H1 (cell line): ENCODE data around the gene FAM181B. TPM values are rescaled to one million over a fixed set of nuclear protein-coding genes. Genes with fewer than 3 reads are reported as not detected.

ENCODE experiments used
- CTCF ChIA-PET: fragments of 300-600 bp; sonication (Branson Sonifier 250); formaldehyde crosslinking; loops from one replicate; lab custom pipeline; 2021; ENCODE audit not compliant: partially characterized antibody; lab: Charles Lee
- POLR2A ChIA-PET: fragments of 300-600 bp; sonication (Branson Sonifier 250); formaldehyde crosslinking; loops from one replicate; lab custom pipeline; 2021; ENCODE audit warnings: inconsistent platforms; ENCODE audit not compliant: partially characterized antibody; lab: Charles Lee
- DNase-seq, 2 experiments: peaks; one replicate each; pipeline versions ENCODE4 v3.0.0 to v3.0.0-alpha.2; 2010 to 2022; ENCODE audit warnings: low spot score in 2 of 2, low read depth in 1 of 2, mixed read lengths in 1 of 2
- FAIRE-seq: peaks from 2 replicates; lab custom pipeline; 2011; peaks lifted over from hg19 to GRCh38; lab: Jason Lieb, UNC
- H2AFZ ChIP-seq: 2 replicates; pipeline ENCODE4 v1.8.1; 2012; ENCODE audit warnings: low read length, inconsistent platforms
- H2AK5ac ChIP-seq: 2 replicates; pipeline ENCODE4 v1.6.1; 2013; ENCODE audit warnings: low read depth, low read length
- H2BK120ac ChIP-seq: replicated peaks from 2 replicates; pipeline ENCODE3; 2013; ENCODE audit warnings: low read depth, low read length, inconsistent platforms
- H2BK12ac ChIP-seq: 2 replicates; pipeline ENCODE4 v1.6.1; 2013; ENCODE audit warnings: low read depth, low read length
- H2BK15ac ChIP-seq: 2 replicates; pipeline ENCODE4 v1.6.1; 2013; ENCODE audit warnings: low read length
- H2BK20ac ChIP-seq: 2 replicates; pipeline ENCODE4 v1.6.1; 2013; ENCODE audit warnings: low read length
- H2BK5ac ChIP-seq: 2 replicates; pipeline ENCODE4 v1.6.1; 2013; ENCODE audit warnings: low read depth, low read length
- H3K14ac ChIP-seq: 2 replicates; pipeline ENCODE4 v1.6.1; 2013; ENCODE audit warnings: inconsistent platforms; ENCODE audit not compliant: insufficient read length
- H3K18ac ChIP-seq: 2 replicates; pipeline ENCODE4 v1.6.1; 2013; ENCODE audit warnings: low read length; ENCODE audit errors: extremely low read depth
- H3K23ac ChIP-seq: 2 replicates; pipeline ENCODE4 v1.6.1; 2013; ENCODE audit warnings: inconsistent platforms; ENCODE audit not compliant: insufficient read length
- H3K23me2 ChIP-seq: 2 replicates; pipeline ENCODE4 v1.6.1; 2013; ENCODE audit warnings: low read depth, low read length
- H3K27ac ChIP-seq: 2 replicates; pipeline ENCODE4 v1.6.1; 2011; ENCODE audit warnings: low read depth, low read length, inconsistent platforms
- H3K27me3 ChIP-seq, 4 experiments: replicated peaks in 1 of 4; 1 replicate in 1 of 4; 2 replicates in 3 of 4; pipeline versions ENCODE4 v1.6.1 to v1.8.1; 2011 to 2013; ENCODE audit warnings: low read length in 3 of 4, mild to moderate bottlenecking in 3 of 4, inconsistent platforms in 2 of 4, mixed read lengths in 2 of 4, moderate library complexity in 1 of 4; ENCODE audit not compliant: control insufficient read depth in 3 of 4, insufficient read depth in 3 of 4; ENCODE audit errors: extremely low read depth in 1 of 4
- H3K36me3 ChIP-seq, 4 experiments: 2 replicates each; pipeline versions ENCODE4 v1.6.1 to v1.8.1; 2011 to 2013; ENCODE audit warnings: mild to moderate bottlenecking in 4 of 4, low read length in 3 of 4, moderate library complexity in 2 of 4, control low read depth in 1 of 4, inconsistent platforms in 1 of 4; ENCODE audit not compliant: insufficient read depth in 4 of 4, control insufficient read depth in 2 of 4
- H3K4ac ChIP-seq: replicated peaks from 2 replicates; pipeline ENCODE3; 2013; ENCODE audit warnings: low read length, low read depth, mixed read lengths, inconsistent platforms; ENCODE audit not compliant: insufficient read length
- H3K4me1 ChIP-seq, 4 experiments: replicated peaks in 1 of 4; 1 replicate in 1 of 4; 2 replicates in 3 of 4; pipeline versions ENCODE4 v1.6.1 to v1.8.1; 2011 to 2013; ENCODE audit warnings: low read length in 3 of 4, inconsistent platforms in 2 of 4, mixed read lengths in 1 of 4; ENCODE audit not compliant: insufficient read depth in 4 of 4, control insufficient read depth in 3 of 4
- H3K4me2 ChIP-seq, 2 experiments: 2 replicates each; pipeline versions ENCODE4 v1.6.1 to v1.8.1; 2011 to 2013; ENCODE audit warnings: low read depth in 2 of 2, low read length in 2 of 2, control low read depth in 1 of 2, inconsistent platforms in 1 of 2, mild to moderate bottlenecking in 1 of 2; ENCODE audit not compliant: insufficient read depth in 1 of 2
- H3K4me3 ChIP-seq, 4 experiments: fragments of 200-600, 300-600 bp in 1 of 4; sonication (generic), shearing (Covaris generic), sonication (Bioruptor Twin) in 1 of 4; 2 replicates each; pipeline versions ENCODE4 v1.5.1 to v1.8.1; 2011 to 2016; ENCODE audit warnings: low read length in 4 of 4, low read depth in 3 of 4, control low read depth in 2 of 4, inconsistent platforms in 2 of 4, mild to moderate bottlenecking in 2 of 4, mixed read lengths in 1 of 4, moderate library complexity in 1 of 4; ENCODE audit not compliant: insufficient read depth in 2 of 4; ENCODE audit errors: extremely low read depth in 1 of 4
- H3K56ac ChIP-seq: replicated peaks from 2 replicates; pipeline ENCODE3; 2013; ENCODE audit warnings: low read depth, mild to moderate bottlenecking, mixed read lengths, low read length, inconsistent platforms; ENCODE audit not compliant: insufficient read length
- H3K79me1 ChIP-seq: 2 replicates; pipeline ENCODE4 v1.6.1; 2013; ENCODE audit warnings: low read depth, low read length, control low read depth
- H3K79me2 ChIP-seq, 2 experiments: 2 replicates each; pipeline versions ENCODE4 v1.6.1 to v1.8.1; 2012 to 2013; ENCODE audit warnings: low read length in 2 of 2, mild to moderate bottlenecking in 2 of 2, inconsistent platforms in 1 of 2; ENCODE audit not compliant: insufficient read depth in 2 of 2, control insufficient read depth in 1 of 2
- H3K9ac ChIP-seq, 4 experiments: replicated peaks in 1 of 4; 1 replicate in 1 of 4; 2 replicates in 3 of 4; pipeline versions ENCODE4 v1.6.1 to v1.8.1; 2011 to 2013; ENCODE audit warnings: low read depth in 3 of 4, low read length in 3 of 4, control low read depth in 2 of 4, mild to moderate bottlenecking in 2 of 4, moderate library complexity in 2 of 4, inconsistent platforms in 1 of 4; ENCODE audit errors: extremely low read depth in 1 of 4
- H3K9me3 ChIP-seq, 2 experiments: 2 replicates each; pipeline versions ENCODE4 v1.6.1 to v1.8.1; 2012 to 2013; ENCODE audit warnings: mild to moderate bottlenecking in 2 of 2, moderate library complexity in 2 of 2, control low read depth in 1 of 2, inconsistent platforms in 1 of 2, low read depth in 1 of 2, low read length in 1 of 2, mixed read lengths in 1 of 2; ENCODE audit not compliant: insufficient read depth in 2 of 2
- H4K20me1 ChIP-seq, 2 experiments: replicated peaks in 1 of 2; 2 replicates each; pipeline versions ENCODE3 to v1.8.1; 2011 to 2013; ENCODE audit warnings: inconsistent platforms in 2 of 2, low read length in 2 of 2, mild to moderate bottlenecking in 1 of 2; ENCODE audit not compliant: insufficient read depth in 2 of 2, control insufficient read depth in 1 of 2
- H4K5ac ChIP-seq: 2 replicates; pipeline ENCODE4 v1.6.1; 2013; ENCODE audit warnings: low read length, low read depth, mixed read lengths, inconsistent platforms; ENCODE audit not compliant: insufficient read length
- H4K8ac ChIP-seq: 2 replicates; pipeline ENCODE4 v1.8.0; 2013; ENCODE audit warnings: mild to moderate bottlenecking, moderate library complexity, low read length, inconsistent platforms; ENCODE audit not compliant: insufficient read depth; ENCODE audit errors: extremely low read depth
- H4K91ac ChIP-seq: replicated peaks from 2 replicates; pipeline ENCODE3; 2013; ENCODE audit warnings: low read length, mixed read lengths, inconsistent platforms; ENCODE audit not compliant: insufficient read length
- ASH2L ChIP-seq: fragments of 200-600, 300-600 bp; sonication (generic); IDR thresholded peaks from one replicate; pipeline ENCODE4 v1.7.1; 2017; ENCODE audit warnings: low read length
- WGBS, 2 experiments: shearing (Covaris generic) in 1 of 2; methylation state at CpG; one replicate each; pipeline versions ENCODE4 v1.1.6 to v1.1.7; 2013 to 2015; ENCODE audit warnings: low lambda C conversion rate in 2 of 2, mixed read lengths in 2 of 2, inconsistent platforms in 1 of 2, low coverage in 1 of 2, missing lambda C conversion rate in 1 of 2; ENCODE audit not compliant: insufficient replicate concordance in 2 of 2, insufficient coverage in 1 of 2, insufficient read length in 1 of 2; ENCODE audit errors: extremely low coverage in 1 of 2, missing lambda C conversion rate in 1 of 2; 5-methylcytosine and 5-hydroxymethylcytosine counted together
- polyA plus RNA-seq, 7 experiments: library from polyadenylated mRNA; depleted of rRNA in 3 of 7; stranded (reverse) in 5 of 7; unstranded in 2 of 7; fragments of >200 nt in 5 of 7; fragments of 200-250 nt in 2 of 7; gene quantifications; 1 replicate in 5 of 7; 2 replicates in 1 of 7; 4 replicates in 1 of 7; pipeline versions ENCODE4 v1.2.1 to v1.2.3, GENCODE V29; 2011 to 2013; ENCODE audit warnings: missing spikeins in 2 of 7, mixed read lengths in 2 of 7
- total RNA-seq: library from RNA; stranded (reverse); fragmentation: NEBNext Ultra II Directional; extraction: Animal tissue kit (Norgen Biotek cat#: 25700); gene quantifications from 2 replicates; pipeline ENCODE4 v1.2.1, GENCODE V29; 2021

FAM181B gene
- total and polyA plus RNA-seq, 2 of the 8 experiments (the other 6 are each of a cell fraction or from before 2014, with no cell fraction given) = 0.21 to 0.37 TPM

- Histone ChIP-seq H3K4me1 (no peaks in the 10 kb centered on the region), H3K36me3 (no peaks in the 10 kb centered on the region), H2BK120ac (no peak overlapping the region), H3K4me2 (no peak overlapping the region), H3K23ac (no peak overlapping the region), H4K5ac (no peak overlapping the region), H2BK5ac (no peak overlapping the region), H2BK20ac (no peak overlapping the region), H3K18ac (no peak overlapping the region), H3K9me3 (no peaks in the 10 kb centered on the region), H3K79me2 (no peaks in the 10 kb centered on the region), H2AK5ac (no peak overlapping the region), H4K20me1 (no peaks in the 10 kb centered on the region), H4K8ac (no peak overlapping the region), H3K4ac (no peak overlapping the region), H3K23me2 (no peaks in the 10 kb centered on the region), H3K56ac (no peak overlapping the region), H2BK12ac (no peak overlapping the region), H2BK15ac (no peak overlapping the region), H3K79me1 (no peaks in the 10 kb centered on the region), H3K27ac (no peak overlapping the region), H3K9ac (no peak overlapping the region), H3K27me3 (no peaks in the 10 kb centered on the region), H3K4me3 (no peak overlapping the region), H4K91ac (no peak overlapping the region), H3K14ac (no peak overlapping the region), H2AFZ (no peak overlapping the region)
- FAIRE-seq (no peak), DNase-seq (no peak)
- TF ChIP-seq ASH2L = no peak
- WGBS, 2 experiments = 95% methylated on average over 1 of the region's 1 CpG; no CpG with 5 or more reads in 1 of the 2 experiments
- ChIA-PET CTCF (interaction anchor here (0.6 to 1.2 kb wide), 5 partner anchors 10 to 124 kb away, joined by 3 to 4 read pairs (median 4); no protein-coding TSS in a partner anchor), POLR2A (interaction anchor here (0.7 kb wide), 1 partner anchor 138 kb away, joined by 3 read pairs; the partner anchor contains the start of gene DDIAS)
Observed at GRCh38 chr11:82763167-82763566, 29.5 kb upstream of the FAM181B start.
